GM21515 (cell line): ENCODE measurements around the gene RFC2.

Experiments used
- ATAC-seq: cut with Tn5 transposase; IDR thresholded peaks from one replicate; pipeline ENCODE4 v1.9.1; 2021; ENCODE audit not compliant: unreplicated experiment

Gene RFC2

DNA sequence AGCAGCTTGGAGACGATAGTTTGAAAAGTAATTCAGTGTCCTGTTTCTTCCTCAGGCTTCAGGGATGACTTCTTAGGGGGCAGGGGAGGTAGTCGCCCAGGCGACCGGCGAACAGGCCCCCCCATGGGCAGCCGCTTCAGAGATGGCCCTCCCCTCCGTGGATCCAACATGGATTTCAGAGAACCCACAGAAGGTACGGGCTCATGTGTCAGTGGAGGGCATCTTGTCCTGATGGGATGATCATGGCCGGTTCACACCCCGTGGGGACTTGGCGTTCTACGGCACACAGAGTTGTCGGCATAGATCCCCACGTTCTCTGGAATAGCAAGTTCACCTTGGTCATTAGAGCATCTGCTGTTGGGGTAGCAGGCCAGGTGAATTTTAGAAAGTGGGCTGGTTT lies 59.5 kb downstream of the RFC2 start:
- no peak for ATAC-seq

- ATAC-seq: no peak
These were observed 60.3 kb downstream of the RFC2 start for GRCh38 chr7:74193913-74194312.

DNA sequence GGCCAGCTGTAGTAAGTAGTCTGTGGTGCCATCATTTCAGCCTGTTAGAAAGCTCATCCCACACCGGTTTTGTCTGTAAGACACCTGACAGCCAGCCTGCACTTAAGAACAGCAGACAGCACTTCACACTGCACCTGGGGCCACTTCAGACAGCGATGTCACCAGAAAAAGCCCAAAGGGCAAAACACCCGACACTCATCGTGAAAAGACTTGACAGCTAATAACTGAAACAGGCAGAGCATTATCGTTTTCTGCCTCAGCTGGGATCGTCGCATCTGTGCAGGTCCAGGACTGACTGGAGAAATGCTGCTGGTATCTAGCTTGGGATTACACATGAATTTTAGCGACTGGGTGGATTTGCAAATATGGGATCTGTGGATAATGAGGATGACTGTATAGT lies 61.1 kb downstream of the RFC2 start:
- no peak for ATAC-seq

- ATAC-seq: no peak
These were observed 63.0 kb downstream of the RFC2 start for GRCh38 chr7:74191231-74191630.

GRCh38 chr7:74190259-74190658 lies 63.9 kb downstream of the RFC2 start:
- no peak for ATAC-seq

DNA sequence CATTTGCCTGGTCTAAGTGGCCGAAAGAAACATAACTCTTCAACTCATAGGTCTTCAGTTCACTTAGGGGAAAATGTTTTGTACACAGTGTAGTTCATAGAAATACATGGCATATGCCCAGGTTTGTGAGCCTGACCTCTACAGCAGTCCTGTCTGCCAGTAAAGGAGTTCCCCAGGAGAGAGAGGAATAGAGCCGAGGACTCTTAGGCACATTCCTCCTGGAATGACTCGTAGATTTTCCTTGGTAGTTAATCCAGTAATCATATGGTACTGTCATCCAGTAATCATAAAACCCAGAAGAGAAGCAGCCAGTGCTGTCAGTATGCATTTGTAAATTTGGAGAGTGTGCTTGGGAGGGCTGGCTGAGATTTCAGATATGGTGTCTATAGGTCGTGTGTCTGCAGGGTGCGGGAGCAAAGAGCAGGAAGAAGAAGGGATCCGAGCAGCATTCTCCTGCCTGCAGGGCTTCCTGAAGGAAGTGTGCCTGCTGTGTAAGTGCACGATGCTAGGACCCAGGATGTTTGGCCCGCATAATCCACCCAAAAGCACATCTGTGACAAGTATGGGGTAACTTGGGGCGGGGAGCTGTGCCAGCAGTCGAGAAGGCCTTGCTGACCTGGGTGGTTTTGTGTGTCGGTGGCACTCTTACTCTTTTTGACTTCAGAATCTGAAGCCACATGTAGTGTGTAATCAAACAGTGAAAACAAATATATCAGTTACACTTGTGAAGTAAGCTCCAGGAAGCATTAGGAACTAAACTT lies 66.1 kb downstream of the RFC2 start:
- no peak for ATAC-seq

- ATAC-seq: no peak
These were observed 68.6 kb downstream of the RFC2 start for GRCh38 chr7:74185636-74186035.

GRCh38 chr7:74185016-74185415 lies 69.2 kb downstream of the RFC2 start:
- no peak for ATAC-seq

DNA sequence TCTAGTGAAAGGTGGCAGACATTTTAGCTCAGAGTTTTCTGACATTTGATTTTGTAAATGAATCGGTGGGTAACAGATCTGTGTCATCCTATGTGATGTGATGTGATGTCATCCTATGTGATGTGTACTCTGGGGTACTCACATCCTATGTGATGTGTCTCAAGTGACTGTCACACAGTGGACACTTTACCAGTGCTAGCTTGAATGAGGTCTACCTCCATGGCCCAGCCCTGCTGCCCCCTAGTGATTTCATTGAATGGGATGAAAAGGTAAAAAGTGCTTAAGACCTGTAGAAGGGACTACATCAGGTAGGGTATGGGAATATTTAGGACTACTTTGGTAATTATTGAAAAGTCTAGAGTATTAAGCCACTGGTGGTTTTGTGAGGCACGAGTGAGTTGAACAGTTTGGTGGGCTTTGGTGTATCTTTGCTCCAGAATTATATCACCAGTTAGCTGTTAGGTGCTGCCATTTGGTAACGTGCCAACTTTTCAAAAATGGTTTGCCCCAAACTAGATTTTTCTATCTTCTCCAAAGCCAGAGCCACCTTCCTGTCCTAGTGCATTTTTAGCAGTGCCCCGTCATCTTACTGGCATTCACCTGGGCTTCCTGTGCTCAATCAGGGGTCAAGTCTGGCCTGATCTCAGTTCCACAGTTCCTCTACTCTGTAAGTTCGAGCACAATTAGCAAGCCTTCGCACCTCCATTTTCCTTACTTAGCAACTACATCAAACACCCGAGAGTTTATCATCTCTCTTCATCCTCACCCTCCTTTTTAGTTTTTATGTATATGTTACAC lies 70.3 kb downstream of the RFC2 start:
- ATAC-seq: no peak

- ATAC-seq: no peak
These were observed 71.1 kb downstream of the RFC2 start for GRCh38 chr7:74183142-74183541.

DNA sequence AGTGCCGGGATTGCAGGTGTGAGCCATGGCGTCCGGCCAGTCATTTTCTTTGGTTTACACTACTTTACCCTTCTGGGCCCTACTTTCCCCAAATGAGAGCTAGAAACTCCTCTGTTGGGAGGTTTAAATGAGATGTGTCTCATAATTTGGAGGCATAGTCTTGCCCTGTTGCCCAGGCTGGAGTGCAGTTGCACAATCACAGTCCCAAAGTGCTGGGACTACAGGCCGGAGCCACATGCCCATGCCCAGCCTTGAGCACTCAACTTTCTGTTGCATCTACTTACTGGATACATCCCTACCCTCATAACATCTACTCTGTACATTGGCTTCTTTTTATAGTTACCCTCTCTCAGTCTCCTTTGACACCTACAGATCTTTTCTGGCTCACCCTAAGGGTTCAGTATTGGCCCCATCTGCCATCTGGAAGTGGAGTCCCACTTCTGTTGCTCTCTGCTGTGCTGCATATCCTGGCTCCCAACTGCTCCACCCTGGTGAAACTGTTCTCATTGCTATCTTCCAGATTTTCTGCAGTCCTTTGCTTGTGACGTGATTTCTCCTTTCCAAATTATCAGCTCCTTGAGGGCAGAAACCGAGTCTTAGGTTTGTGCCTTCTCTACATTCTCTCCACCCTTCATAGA lies 71.6 kb downstream of the RFC2 start:
- no peak for ATAC-seq

- ATAC-seq: no peak
These were observed 72.4 kb downstream of the RFC2 start for GRCh38 chr7:74181821-74182220.
